GM23338 (cell line): ENCODE results near the gene TOM1L2. TPM values are rescaled to one million over a fixed set of nuclear protein-coding genes. Genes with fewer than 3 reads are reported as not detected.

Experiments
- ATAC-seq: fragments of 200-7000 bp; cut with Tn5 transposase; 3 replicates; pipeline ENCODE4 v1.9.1; 2020
- DNase-seq: peaks from one replicate; pipeline ENCODE4 v3.0.0-alpha.2; 2015; ENCODE audit warnings: low spot score
- H2AFZ ChIP-seq: fragments of 200-600 bp; sonication (generic); 2 replicates; pipeline ENCODE4 v1.8.0; 2016; ENCODE audit warnings: antibody characterized with exemption, mild to moderate bottlenecking, moderate library complexity
- H3F3A ChIP-seq: fragments of 200-600 bp; sonication (generic); replicated peaks from 2 replicates; pipeline ENCODE4 v1.8.0; 2017; ENCODE audit warnings: antibody characterized with exemption, mixed run types, low read depth
- H3K27ac ChIP-seq: fragments of 200-600 bp; sonication (generic); 2 replicates; pipeline ENCODE4 v1.6.1; 2016; ENCODE audit warnings: low read depth
- H3K27me3 ChIP-seq: fragments of 200-600 bp; sonication (generic); 2 replicates; pipeline ENCODE4 v1.8.0; 2016; ENCODE audit warnings: mild to moderate bottlenecking, mixed run types, moderate library complexity; ENCODE audit not compliant: insufficient read depth
- H3K36me3 ChIP-seq: fragments of 200-600 bp; sonication (generic); 2 replicates; pipeline ENCODE4 v1.8.0; 2016; ENCODE audit warnings: mild to moderate bottlenecking; ENCODE audit not compliant: insufficient read depth
- H3K4me1 ChIP-seq: fragments of 200-600 bp; sonication (generic); 2 replicates; pipeline ENCODE4 v1.8.0; 2016; ENCODE audit warnings: mild to moderate bottlenecking, moderate library complexity; ENCODE audit not compliant: insufficient read depth
- H3K4me2 ChIP-seq: fragments of 200-600 bp; sonication (generic); 2 replicates; pipeline ENCODE4 v1.7.1; 2017; ENCODE audit warnings: mixed run types
- H3K4me3 ChIP-seq: fragments of 200-600 bp; sonication (generic); 2 replicates; pipeline ENCODE4 v1.6.1; 2016; ENCODE audit warnings: mixed run types
- H3K79me2 ChIP-seq: fragments of 200-600 bp; sonication (generic); replicated peaks from 2 replicates; pipeline ENCODE4 v1.8.0; 2017; ENCODE audit warnings: mild to moderate bottlenecking; ENCODE audit not compliant: insufficient read depth
- H3K9me2 ChIP-seq: fragments of 200-600 bp; sonication (generic); 2 replicates; pipeline ENCODE4 v1.8.0; 2017; ENCODE audit not compliant: insufficient read depth
- H4K20me1 ChIP-seq: fragments of 200-600 bp; sonication (generic); replicated peaks from 2 replicates; pipeline ENCODE4 v1.8.0; 2017; ENCODE audit warnings: mild to moderate bottlenecking; ENCODE audit not compliant: insufficient read depth
- H3K27ac Mint-ChIP-seq: 2 replicates; pipeline ENCODE4 v1.8.0; 2020; ENCODE audit warnings: inconsistent platforms, mild to moderate bottlenecking, moderate library complexity, mixed read lengths
- H3K27me3 Mint-ChIP-seq: 3 replicates; pipeline ENCODE4 v1.8.0; 2022; ENCODE audit warnings: low read depth, mild to moderate bottlenecking, moderate library complexity, mixed read lengths, inconsistent platforms; ENCODE audit not compliant: insufficient read depth, poor library complexity
- H3K36me3 Mint-ChIP-seq: 3 replicates; pipeline ENCODE4 v1.8.0; 2021; ENCODE audit warnings: low read depth, mild to moderate bottlenecking, inconsistent platforms, moderate library complexity, mixed read lengths
- H3K4me1 Mint-ChIP-seq: 3 replicates; pipeline ENCODE4 v1.8.0; 2020; ENCODE audit warnings: mild to moderate bottlenecking, inconsistent platforms, mixed read lengths
- H3K4me3 Mint-ChIP-seq: 3 replicates; pipeline ENCODE4 v1.8.0; 2021; ENCODE audit warnings: moderate library complexity, mild to moderate bottlenecking, inconsistent platforms, mixed read lengths
- H3K9me3 Mint-ChIP-seq: 3 replicates; pipeline ENCODE4 v1.8.0; 2020; ENCODE audit warnings: moderate library complexity, mild to moderate bottlenecking, inconsistent platforms, mixed read lengths
- CTCF ChIP-seq, 2 experiments: fragments of 200-600 bp in 1 of 2; sonication (generic) in 1 of 2; conservative IDR thresholded peaks; 2 replicates each; pipeline versions ENCODE4 v1.5.1 to v1.6.1; 2016 to 2017; ENCODE audit warnings: antibody characterized with exemption in 2 of 2, low read depth in 2 of 2, mild to moderate bottlenecking in 2 of 2, moderate library complexity in 1 of 2
- ETS1 ChIP-seq: IDR thresholded peaks from 2 replicates; pipeline ENCODE4 v1.6.1; 2016; ENCODE audit warnings: antibody characterized with exemption
- JUNB ChIP-seq: IDR thresholded peaks from one replicate; pipeline ENCODE4 v1.6.1; 2016; ENCODE audit warnings: antibody characterized with exemption; ENCODE audit not compliant: unreplicated experiment
- NANOG ChIP-seq: IDR thresholded peaks from 2 replicates; pipeline ENCODE4 v1.6.1; 2016; ENCODE audit warnings: antibody characterized with exemption, borderline replicate concordance
- ZNF114 ChIP-seq: fragments of 250-450 bp; sonication (Bioruptor Pico); IDR thresholded peaks from 2 replicates; pipeline ENCODE4 v1.5.0; 2020; ENCODE audit warnings: mild to moderate bottlenecking, moderate library complexity
- ZNF462 ChIP-seq: fragments of 250-450 bp; sonication (Bioruptor Pico); IDR thresholded peaks from 2 replicates; pipeline ENCODE4 v1.5.0; 2020; ENCODE audit warnings: mild to moderate bottlenecking, moderate library complexity
- polyA plus RNA-seq: library from polyadenylated mRNA; unstranded; fragments of >200 nt; fragmentation: Nextera tagmentation; extraction: Ambion mirVana; gene quantifications from 2 replicates; pipeline ENCODE4 v1.2.1, GENCODE V29; 2016
- total RNA-seq: library from RNA; depleted of rRNA; stranded (reverse); fragments of >200 nt; shearing (Covaris generic); gene quantifications from 2 replicates; pipeline ENCODE4 v1.2.3, GENCODE V29; 2014

Gene TOM1L2
- total and polyA plus RNA-seq, 2 experiments from 2014 or later: 3.3 TPM

GRCh38 chr17:18004345-18004744 lies 32.1 kb upstream of the TOM1L2 start:
- TF ChIP-seq ZNF114 (CRISPR knock-in tag) (no peak), ETS1 (no peak), NANOG (no peak), CTCF (conservative IDR thresholded peaks at IDR 0.05; ENCODE audit: low read depth in 2 of 2) (no peak)
- no peak for DNase-seq
- peaks cover 8% of the 10 kb centered on the region; the same call in 2 of the 3 replicates for H3K4me1 Mint-ChIP-seq
- Histone ChIP-seq H3K4me1 (no peaks in the 10 kb centered on the region), H3F3A (no peaks in the 10 kb centered on the region), H3K9me2 (no peaks in the 10 kb centered on the region), H3K4me2 (no peak overlapping the region), H3K79me2 (no peaks in the 10 kb centered on the region), H4K20me1 (no peaks in the 10 kb centered on the region), H3K27ac (no peak overlapping the region), H3K36me3 (no peaks in the 10 kb centered on the region), H2AFZ (no peak overlapping the region), H3K27me3 (no peaks in the 10 kb centered on the region), H3K4me3 (no peak overlapping the region)
- no peaks in the 10 kb centered on the region for H3K36me3 Mint-ChIP-seq
- H3K27ac Mint-ChIP-seq: no peak overlapping the region
- no peaks in the 10 kb centered on the region for H3K9me3 Mint-ChIP-seq
- ATAC-seq: no peak
- H3K4me3 Mint-ChIP-seq: no peak overlapping the region
- H3K27me3 Mint-ChIP-seq: peaks cover 6% of the 10 kb centered on the region

GRCh38 chr17:18002171-18002570 lies 30.0 kb upstream of the TOM1L2 start:
- no peak for DNase-seq
- H3K4me3 ChIP-seq: no peak overlapping the region
- H3K27ac Mint-ChIP-seq: no peak overlapping the region
- no peak for TF ChIP-seq NANOG
- no peak overlapping the region for H3K27ac ChIP-seq
- no peaks in the 10 kb centered on the region for H3K9me3 Mint-ChIP-seq
- H3K9me2 ChIP-seq: no peaks in the 10 kb centered on the region
- no peaks in the 10 kb centered on the region for H4K20me1 ChIP-seq
- peaks cover 5% of the 10 kb centered on the region for H3K27me3 Mint-ChIP-seq
- peaks cover 8% of the 10 kb centered on the region; the same call in 2 of the 3 replicates for H3K4me1 Mint-ChIP-seq
- H3K36me3 ChIP-seq: no peaks in the 10 kb centered on the region
- no peak overlapping the region for H3K4me3 Mint-ChIP-seq
- H3K79me2 ChIP-seq: no peaks in the 10 kb centered on the region
- no peaks in the 10 kb centered on the region for H3K36me3 Mint-ChIP-seq
- ATAC-seq: no peak
- no peaks in the 10 kb centered on the region for H3K4me1 ChIP-seq
- H3K4me2 ChIP-seq: no peak overlapping the region
- no peaks in the 10 kb centered on the region for H3K27me3 ChIP-seq
- H2AFZ ChIP-seq: no peak overlapping the region
- no peaks in the 10 kb centered on the region for H3F3A ChIP-seq

- no peaks in the 10 kb centered on the region; the same call in 2 of the 3 replicates for H3K4me1 Mint-ChIP-seq
- Histone ChIP-seq H3K27ac (no peak overlapping the region), H3F3A (no peaks in the 10 kb centered on the region), H3K4me1 (no peaks in the 10 kb centered on the region), H3K9me2 (no peaks in the 10 kb centered on the region), H4K20me1 (no peaks in the 10 kb centered on the region), H3K79me2 (no peaks in the 10 kb centered on the region), H3K4me2 (no peak overlapping the region), H3K4me3 (no peak overlapping the region), H3K27me3 (no peaks in the 10 kb centered on the region), H2AFZ (no peak overlapping the region), H3K36me3 (no peaks in the 10 kb centered on the region)
- H3K36me3 Mint-ChIP-seq: no peaks in the 10 kb centered on the region; the same call in 2 of the 3 replicates
- no peak overlapping the region for H3K27ac Mint-ChIP-seq
- H3K4me3 Mint-ChIP-seq: no peak overlapping the region
- H3K9me3 Mint-ChIP-seq: no peaks in the 10 kb centered on the region; the same call in 2 of the 3 replicates
- no peak for ATAC-seq
- no peak for DNase-seq
- H3K27me3 Mint-ChIP-seq: peaks cover 3% of the 10 kb centered on the region
- no peak for TF ChIP-seq ETS1
- no peak for TF ChIP-seq NANOG
- TF ChIP-seq JUNB: no peak
- no peak for TF ChIP-seq ZNF114 (CRISPR knock-in tag)
- no peak for TF ChIP-seq ZNF462 (CRISPR knock-in tag)
Measured at GRCh38 chr17:18000030-18000408, 27.8 kb upstream of the TOM1L2 start.
